ENCODE measurements around the gene ZNF532.

DNA sequence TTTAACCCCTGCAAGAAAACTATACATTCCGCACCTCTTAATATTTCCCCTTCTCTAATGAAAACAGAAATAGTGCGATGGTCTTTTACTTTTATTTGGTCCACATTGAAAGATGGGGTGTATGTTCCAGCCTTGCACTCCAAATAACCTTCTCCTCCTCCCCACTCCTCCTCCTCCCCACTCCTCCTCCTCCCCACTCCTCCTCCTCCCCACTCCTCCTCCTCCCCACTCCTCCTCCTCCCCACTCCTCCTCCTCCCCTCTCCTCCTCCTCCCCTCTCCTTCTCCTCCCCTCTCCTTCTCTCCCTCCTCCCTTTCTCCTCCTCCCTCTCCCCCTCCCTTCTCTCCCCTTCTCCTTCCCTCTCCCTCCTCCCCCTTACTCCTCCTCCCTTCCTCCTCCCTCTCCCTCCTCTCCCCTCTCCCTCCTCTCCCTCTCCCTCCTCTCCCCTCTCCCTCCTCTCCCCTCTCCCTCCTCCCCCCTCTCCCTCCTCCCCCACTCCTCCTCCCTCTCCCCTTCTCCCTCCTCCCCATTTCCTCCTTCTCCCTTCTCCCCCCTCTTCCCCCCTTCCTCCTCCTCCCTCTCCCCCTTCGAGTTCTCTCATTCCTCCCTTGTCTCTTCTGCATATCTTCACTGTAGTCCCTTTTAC, 70.4 kb downstream of the ZNF532 start:
- TF ChIP-seq, protein P1, sequence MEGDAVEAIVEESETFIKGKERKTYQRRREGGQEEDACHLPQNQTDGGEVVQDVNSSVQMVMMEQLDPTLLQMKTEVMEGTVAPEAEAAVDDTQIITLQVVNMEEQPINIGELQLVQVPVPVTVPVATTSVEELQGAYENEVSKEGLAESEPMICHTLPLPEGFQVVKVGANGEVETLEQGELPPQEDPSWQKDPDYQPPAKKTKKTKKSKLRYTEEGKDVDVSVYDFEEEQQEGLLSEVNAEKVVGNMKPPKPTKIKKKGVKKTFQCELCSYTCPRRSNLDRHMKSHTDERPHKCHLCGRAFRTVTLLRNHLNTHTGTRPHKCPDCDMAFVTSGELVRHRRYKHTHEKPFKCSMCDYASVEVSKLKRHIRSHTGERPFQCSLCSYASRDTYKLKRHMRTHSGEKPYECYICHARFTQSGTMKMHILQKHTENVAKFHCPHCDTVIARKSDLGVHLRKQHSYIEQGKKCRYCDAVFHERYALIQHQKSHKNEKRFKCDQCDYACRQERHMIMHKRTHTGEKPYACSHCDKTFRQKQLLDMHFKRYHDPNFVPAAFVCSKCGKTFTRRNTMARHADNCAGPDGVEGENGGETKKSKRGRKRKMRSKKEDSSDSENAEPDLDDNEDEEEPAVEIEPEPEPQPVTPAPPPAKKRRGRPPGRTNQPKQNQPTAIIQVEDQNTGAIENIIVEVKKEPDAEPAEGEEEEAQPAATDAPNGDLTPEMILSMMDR (IDR thresholded peaks at IDR 0.05): no peak
- TF ChIP-seq POLR2A (IDR thresholded peaks at IDR 0.05): no peak
